Memory B cell (primary cell): ENCODE data around the gene BBS9.
"Not testable (repeated sequence)": the region's sequence is repeated elsewhere in the genome, so short reads cannot be mapped to it uniquely, and the experiment has no call there.

Experiments
- ATAC-seq: fragments of 150-1000 bp; cut with Tn5 transposase; 2 replicates; pipeline ENCODE4 v1.10.0; 2021; ENCODE audit warnings: low read depth, mild to moderate bottlenecking, moderate library complexity
- DNase-seq, 2 donors: peaks; one replicate each; pipeline ENCODE4 v3.0.0; 2022; ENCODE audit warnings: low spot score in 2 of 2
- H3K27ac Mint-ChIP-seq: one replicate; pipeline ENCODE4 v1.8.0; 2022; ENCODE audit warnings: mild to moderate bottlenecking, moderate library complexity, mixed read lengths
- H3K27me3 Mint-ChIP-seq: one replicate; pipeline ENCODE4 v1.8.0; 2022; ENCODE audit warnings: mixed read lengths
- H3K36me3 Mint-ChIP-seq: one replicate; pipeline ENCODE4 v1.8.0; 2022; ENCODE audit warnings: mild to moderate bottlenecking, mixed read lengths
- H3K4me1 Mint-ChIP-seq: one replicate; pipeline ENCODE4 v1.8.0; 2022; ENCODE audit warnings: mixed read lengths
- H3K4me3 Mint-ChIP-seq: one replicate; pipeline ENCODE4 v1.8.0; 2022; ENCODE audit warnings: mild to moderate bottlenecking, moderate library complexity, mixed read lengths
- H3K9me3 Mint-ChIP-seq: one replicate; pipeline ENCODE4 v1.8.0; 2022; ENCODE audit warnings: mixed read lengths

BBS9 gene

GRCh38 chr7:33233659-33234058 lies 104.3 kb downstream of the BBS9 start:
- ATAC-seq: no peak
- H3K27ac Mint-ChIP-seq: no peak overlapping the region

GRCh38 chr7:33237036-33237435 lies 107.7 kb downstream of the BBS9 start:
- Mint-ChIP-seq H3K4me1 (peaks cover 3% of the 10 kb centered on the region), H3K27me3 (no peaks in the 10 kb centered on the region), H3K36me3 (peaks cover 5% of the 10 kb centered on the region), H3K4me3 (no peak overlapping the region), H3K27ac (no peak overlapping the region), H3K9me3 (no peaks in the 10 kb centered on the region)
- ATAC-seq (peak; percentile 67), DNase-seq (no peak)

More at GRCh38 chr7:33233659-33234058, 104.3 kb downstream of the BBS9 start:
- DNase-seq: no peak
- Mint-ChIP-seq H3K27me3 (no peaks in the 10 kb centered on the region), H3K4me1 (peaks cover 3% of the 10 kb centered on the region), H3K36me3 (peaks cover 9% of the 10 kb centered on the region), H3K9me3 (no peaks in the 10 kb centered on the region), H3K4me3 (no peak overlapping the region)

- no peaks in the 10 kb centered on the region for H3K4me1 Mint-ChIP-seq
- H3K4me3 Mint-ChIP-seq: no peak overlapping the region
- no peaks in the 10 kb centered on the region for H3K27me3 Mint-ChIP-seq
- peaks cover 6% of the 10 kb centered on the region for H3K36me3 Mint-ChIP-seq
- H3K9me3 Mint-ChIP-seq: no peaks in the 10 kb centered on the region
- ATAC-seq: no peak
- H3K27ac Mint-ChIP-seq: no peak overlapping the region
- DNase-seq: no peak
These were observed 114.0 kb downstream of the BBS9 start for GRCh38 chr7:33243319-33243881.

- Mint-ChIP-seq H3K36me3 (peaks cover 21% of the 10 kb centered on the region), H3K27me3 (no peaks in the 10 kb centered on the region), H3K4me1 (no peaks in the 10 kb centered on the region), H3K27ac (no peak overlapping the region), H3K4me3 (no peak overlapping the region), H3K9me3 (peaks cover 2% of the 10 kb centered on the region)
- ATAC-seq (no peak), DNase-seq (no peak)
These were observed 119.3 kb downstream of the BBS9 start for GRCh38 chr7:33248671-33249070.

- Mint-ChIP-seq H3K4me1 (no peaks in the 10 kb centered on the region), H3K9me3 (peaks cover 2% of the 10 kb centered on the region), H3K27ac (no peak overlapping the region), H3K27me3 (no peaks in the 10 kb centered on the region), H3K4me3 (no peak overlapping the region), H3K36me3 (peaks cover 21% of the 10 kb centered on the region)
- DNase-seq (no peak), ATAC-seq (no peak)
These were observed 121.1 kb downstream of the BBS9 start for GRCh38 chr7:33250421-33250871.

- H3K27ac Mint-ChIP-seq: no peak overlapping the region
- peaks cover 2% of the 10 kb centered on the region for H3K9me3 Mint-ChIP-seq
- no peak for ATAC-seq
- H3K4me1 Mint-ChIP-seq: no peaks in the 10 kb centered on the region
- no peak for DNase-seq
- H3K36me3 Mint-ChIP-seq: peaks cover 21% of the 10 kb centered on the region
- H3K4me3 Mint-ChIP-seq: no peak overlapping the region
- no peaks in the 10 kb centered on the region for H3K27me3 Mint-ChIP-seq
These were observed 121.9 kb downstream of the BBS9 start for GRCh38 chr7:33251301-33251700.

- ATAC-seq: no peak
- Mint-ChIP-seq H3K4me3 (no peak overlapping the region), H3K27me3 (no peaks in the 10 kb centered on the region), H3K4me1 (peaks cover 2% of the 10 kb centered on the region), H3K27ac (no peak overlapping the region), H3K9me3 (no peaks in the 10 kb centered on the region), H3K36me3 (peaks cover 3% of the 10 kb centered on the region)
- DNase-seq: no peak
These were observed 129.2 kb downstream of the BBS9 start for GRCh38 chr7:33258491-33258951.

GRCh38 chr7:33261585-33261984 lies 132.2 kb downstream of the BBS9 start:
- DNase-seq: no peak
- ATAC-seq: no peak
- Mint-ChIP-seq H3K36me3 (peaks cover 10% of the 10 kb centered on the region), H3K4me1 (peaks cover 2% of the 10 kb centered on the region), H3K27me3 (no peaks in the 10 kb centered on the region), H3K4me3 (no peak overlapping the region), H3K9me3 (no peaks in the 10 kb centered on the region), H3K27ac (no peak overlapping the region)

GRCh38 chr7:33262476-33262875 lies 133.1 kb downstream of the BBS9 start:
- peaks cover 10% of the 10 kb centered on the region for H3K36me3 Mint-ChIP-seq
- no peaks in the 10 kb centered on the region for H3K9me3 Mint-ChIP-seq
- H3K27ac Mint-ChIP-seq: no peak overlapping the region
- no peak for DNase-seq
- no peak for ATAC-seq
- H3K27me3 Mint-ChIP-seq: no peaks in the 10 kb centered on the region
- no peak overlapping the region for H3K4me3 Mint-ChIP-seq
- H3K4me1 Mint-ChIP-seq: peaks cover 2% of the 10 kb centered on the region

- not testable (repeated sequence) for H3K27me3 Mint-ChIP-seq, H3K4me3 Mint-ChIP-seq, H3K4me1 Mint-ChIP-seq, ATAC-seq, DNase-seq, H3K9me3 Mint-ChIP-seq, H3K27ac Mint-ChIP-seq
- peaks cover 40% of the 10 kb centered on the region for H3K36me3 Mint-ChIP-seq
These were observed 142.5 kb downstream of the BBS9 start for GRCh38 chr7:33271839-33272371.

- ATAC-seq (no peak), DNase-seq (no peak)
- H3K27ac Mint-ChIP-seq: no peak overlapping the region
- no peaks in the 10 kb centered on the region for H3K4me1 Mint-ChIP-seq
- peaks cover 49% of the 10 kb centered on the region for H3K36me3 Mint-ChIP-seq
- no peak overlapping the region for H3K4me3 Mint-ChIP-seq
- no peaks in the 10 kb centered on the region for H3K27me3 Mint-ChIP-seq
- peaks cover 10% of the 10 kb centered on the region for H3K9me3 Mint-ChIP-seq
These were observed 144.0 kb downstream of the BBS9 start for GRCh38 chr7:33273356-33273755.

- Mint-ChIP-seq H3K36me3 (peaks cover 43% of the 10 kb centered on the region), H3K4me3 (no peak overlapping the region), H3K27ac (no peak overlapping the region), H3K4me1 (no peaks in the 10 kb centered on the region), H3K9me3 (peaks cover 13% of the 10 kb centered on the region), H3K27me3 (no peaks in the 10 kb centered on the region)
- no peak for DNase-seq
- no peak for ATAC-seq
These were observed 147.0 kb downstream of the BBS9 start for GRCh38 chr7:33276325-33276724.

GRCh38 chr7:33276729-33277128 lies 147.4 kb downstream of the BBS9 start:
- H3K9me3 Mint-ChIP-seq: peaks cover 10% of the 10 kb centered on the region

GRCh38 chr7:33278095-33278494 lies 148.7 kb downstream of the BBS9 start:
- no peak for DNase-seq
- ATAC-seq: no peak
- Mint-ChIP-seq H3K27me3 (no peaks in the 10 kb centered on the region), H3K4me1 (no peaks in the 10 kb centered on the region), H3K4me3 (no peak overlapping the region), H3K27ac (no peak overlapping the region), H3K36me3 (peaks cover 37% of the 10 kb centered on the region), H3K9me3 (peaks cover 9% of the 10 kb centered on the region)

More at GRCh38 chr7:33276729-33277128, 147.4 kb downstream of the BBS9 start:
- Mint-ChIP-seq H3K4me1 (no peaks in the 10 kb centered on the region), H3K4me3 (no peak overlapping the region), H3K27me3 (no peaks in the 10 kb centered on the region), H3K27ac (no peak overlapping the region), H3K36me3 (peaks cover 40% of the 10 kb centered on the region)
- ATAC-seq: no peak
- no peak for DNase-seq

GRCh38 chr7:33286501-33286900 lies 157.1 kb downstream of the BBS9 start:
- Mint-ChIP-seq H3K27ac (no peak overlapping the region), H3K27me3 (no peaks in the 10 kb centered on the region), H3K4me1 (no peaks in the 10 kb centered on the region), H3K9me3 (peaks cover 11% of the 10 kb centered on the region), H3K36me3 (peaks cover 28% of the 10 kb centered on the region), H3K4me3 (no peak overlapping the region)
- DNase-seq: no peak
- no peak for ATAC-seq
